Stimulated activated CD8-positive, alpha-beta memory T cell treated with anti-CD3 and anti-CD28 coated beads, Interleukin-15, amount 100 ng/mL, for 48 hours (primary cell): Measurements from ENCODE around the gene MYO1H.
A peak's percentile ranks its signal among the peaks of the same experiment; 100 is the strongest.
"Not testable (repeated sequence)": the region's sequence is repeated elsewhere in the genome, so short reads cannot be mapped to it uniquely, and the experiment has no call there.

Experiments
- DNase-seq, 2 donors: peaks; one replicate each; pipeline ENCODE4 v3.0.0-alpha.2; 2020; ENCODE audit warnings: low read depth in 2 of 2

The MYO1H gene

GRCh38 chr12:109473006-109473405 lies 125.3 kb downstream of the MYO1H start:
- no peak for DNase-seq

- DNase-seq = not testable (repeated sequence)
These were observed 126.0 kb downstream of the MYO1H start for GRCh38 chr12:109473526-109474270.

DNA sequence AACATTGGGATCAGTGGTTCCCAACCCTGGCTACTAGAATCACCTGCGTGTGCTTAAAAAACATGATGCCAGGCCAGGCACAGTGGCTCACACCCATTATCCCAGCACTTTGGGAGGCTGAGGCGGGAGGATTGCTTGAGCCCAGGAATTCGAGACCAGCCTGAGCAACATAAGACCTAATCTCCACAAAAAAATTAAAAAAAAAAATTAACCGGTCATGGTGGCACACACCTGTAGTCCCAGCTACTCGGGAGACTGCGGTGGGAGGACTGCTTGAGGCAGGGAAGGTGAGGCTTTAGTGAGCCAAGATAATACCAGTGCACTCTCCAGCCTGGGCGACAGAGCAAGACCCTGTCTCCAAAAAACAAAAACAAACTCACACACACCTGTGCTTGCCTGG lies 127.4 kb downstream of the MYO1H start:
- no peak for DNase-seq

GRCh38 chr12:109475993-109476806 lies 128.5 kb downstream of the MYO1H start:
- no peak for DNase-seq

DNA sequence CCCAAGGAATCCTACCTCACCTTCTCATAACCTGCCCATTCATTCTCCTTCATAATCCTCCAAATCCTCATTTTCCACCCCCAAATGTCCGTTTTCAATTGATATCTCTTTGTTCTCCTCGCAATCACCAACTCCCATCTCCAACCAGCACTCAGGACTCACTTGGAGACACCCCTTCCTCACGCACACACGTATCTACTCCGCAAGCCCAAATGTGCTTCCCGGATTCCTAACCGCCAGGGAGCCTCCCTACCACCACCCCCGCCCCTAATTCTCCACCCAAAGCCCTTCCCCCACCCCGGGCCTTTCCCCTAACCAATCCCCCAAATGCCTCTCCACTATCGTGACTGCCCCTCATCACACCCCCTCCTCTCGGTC lies 129.1 kb downstream of the MYO1H start:
- no peak for DNase-seq

DNA sequence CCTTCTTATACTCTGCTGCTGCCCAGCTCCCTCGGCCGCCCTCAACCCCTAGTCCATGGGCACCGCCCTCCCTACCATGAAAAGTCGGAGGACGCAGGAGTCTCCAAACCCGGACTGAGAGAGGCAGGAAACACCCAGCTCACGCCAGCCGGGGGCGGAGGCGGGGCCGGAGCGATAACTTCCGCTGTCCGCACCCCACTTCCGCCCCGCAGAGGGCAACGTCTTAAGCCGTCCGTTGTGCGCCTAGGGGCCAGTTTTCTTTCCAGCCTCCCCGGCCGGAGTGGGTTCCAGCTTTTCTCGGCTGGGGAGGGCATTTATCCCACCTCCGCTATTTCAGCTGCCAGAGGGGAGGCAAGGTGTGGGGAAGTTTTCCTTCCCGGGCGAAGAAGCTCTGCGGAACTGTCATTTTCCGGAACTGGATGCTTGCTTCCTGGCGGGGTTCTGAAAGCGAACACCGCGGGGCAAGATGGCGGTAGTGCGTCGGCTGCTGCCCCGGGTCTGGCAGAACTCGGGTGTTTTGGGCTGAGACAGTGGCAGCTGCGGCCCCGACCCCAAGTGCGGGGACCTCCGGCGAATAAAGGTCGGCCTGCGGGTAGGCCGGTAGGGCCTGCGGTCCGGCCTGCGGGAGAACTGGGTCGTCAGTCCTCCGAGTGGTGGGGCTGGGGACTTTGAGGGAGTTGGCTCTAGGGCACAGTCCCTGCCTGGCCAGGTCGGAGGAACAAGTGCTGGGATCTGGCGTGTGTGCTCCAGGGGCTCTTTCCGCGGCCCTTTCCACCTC lies 129.7 kb downstream of the MYO1H start, which contains the start of the genes KCTD10 and UBE3B:
KCTD10 (minus strand) TSS at position 116 of the 778 bp plus-strand sequence; CDS start at position 78, 38 bp downstream.
UBE3B (plus strand) TSS at position 450 of the 778 bp plus-strand sequence. CDS start 5,918 bp downstream, outside the sequence.
- peak; percentile 74 to 76 for DNase-seq

- no peak for DNase-seq
These were observed 130.2 kb downstream of the MYO1H start for GRCh38 chr12:109477963-109478315.

GRCh38 chr12:109479761-109480160 lies 132.1 kb downstream of the MYO1H start:
- DNase-seq = no peak

DNA sequence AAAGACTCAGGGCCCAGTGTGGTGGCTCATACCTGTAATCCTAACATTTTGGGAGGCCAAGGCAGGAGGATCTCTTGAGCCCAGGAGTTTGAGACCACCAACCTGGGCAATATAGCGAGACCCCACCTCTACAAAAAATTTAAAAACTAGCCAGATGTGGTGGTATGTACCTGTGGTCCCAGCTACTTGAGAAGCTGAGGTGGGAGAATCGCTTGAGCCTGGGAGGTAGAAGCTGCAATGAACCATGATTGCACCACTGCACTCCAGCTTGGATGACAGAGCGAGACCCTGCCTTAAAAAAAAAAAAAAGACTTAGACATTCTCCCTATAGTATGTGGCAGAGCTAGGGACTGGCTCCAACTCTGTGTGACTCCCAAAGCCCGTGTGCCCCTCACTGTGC lies 132.7 kb downstream of the MYO1H start:
- DNase-seq = no peak

DNA sequence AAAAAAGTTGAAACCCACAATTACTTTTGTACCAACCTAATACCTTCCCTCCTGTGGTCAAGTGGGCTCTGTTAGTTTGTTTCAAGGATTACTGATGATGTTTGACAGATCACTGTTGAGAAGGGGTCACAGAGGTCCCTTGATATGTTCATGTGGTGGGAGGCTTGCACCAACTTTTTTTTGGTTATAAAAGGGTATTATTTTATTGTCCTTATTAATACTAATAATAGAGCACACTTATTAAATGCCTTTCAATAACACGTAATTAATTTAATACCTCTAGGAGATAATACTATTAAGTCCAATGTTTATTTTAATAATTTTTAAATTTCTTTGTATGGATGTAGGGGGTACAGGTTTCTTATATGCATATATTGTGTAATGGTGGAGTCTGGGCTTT lies 134.2 kb downstream of the MYO1H start:
- DNase-seq = no peak

- DNase-seq = no peak
These were observed 134.8 kb downstream of the MYO1H start for GRCh38 chr12:109482491-109482890.

DNA sequence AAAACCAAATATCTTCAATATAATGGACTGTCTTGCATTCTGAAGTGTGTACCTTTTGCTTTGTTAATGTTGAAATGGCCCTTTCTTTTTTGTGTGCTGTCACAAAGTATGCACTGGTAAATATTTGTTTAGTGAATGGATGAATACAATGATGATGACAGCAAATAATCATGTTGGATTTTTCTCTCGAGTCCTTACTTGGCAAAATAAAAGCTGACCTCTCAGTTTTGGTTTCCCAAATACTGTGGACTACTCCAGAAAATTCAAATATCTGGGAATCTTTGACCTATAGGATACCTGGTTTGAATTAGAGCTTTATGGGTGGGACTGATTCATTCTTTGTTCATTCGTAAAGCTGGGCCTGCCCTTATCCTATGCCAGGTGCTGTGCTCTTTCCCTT lies 135.2 kb downstream of the MYO1H start:
- no peak for DNase-seq

- no peak for DNase-seq
These were observed 135.6 kb downstream of the MYO1H start for GRCh38 chr12:109483346-109483745.

GRCh38 chr12:109485201-109485600 lies 137.5 kb downstream of the MYO1H start:
- no peak for DNase-seq

DNA sequence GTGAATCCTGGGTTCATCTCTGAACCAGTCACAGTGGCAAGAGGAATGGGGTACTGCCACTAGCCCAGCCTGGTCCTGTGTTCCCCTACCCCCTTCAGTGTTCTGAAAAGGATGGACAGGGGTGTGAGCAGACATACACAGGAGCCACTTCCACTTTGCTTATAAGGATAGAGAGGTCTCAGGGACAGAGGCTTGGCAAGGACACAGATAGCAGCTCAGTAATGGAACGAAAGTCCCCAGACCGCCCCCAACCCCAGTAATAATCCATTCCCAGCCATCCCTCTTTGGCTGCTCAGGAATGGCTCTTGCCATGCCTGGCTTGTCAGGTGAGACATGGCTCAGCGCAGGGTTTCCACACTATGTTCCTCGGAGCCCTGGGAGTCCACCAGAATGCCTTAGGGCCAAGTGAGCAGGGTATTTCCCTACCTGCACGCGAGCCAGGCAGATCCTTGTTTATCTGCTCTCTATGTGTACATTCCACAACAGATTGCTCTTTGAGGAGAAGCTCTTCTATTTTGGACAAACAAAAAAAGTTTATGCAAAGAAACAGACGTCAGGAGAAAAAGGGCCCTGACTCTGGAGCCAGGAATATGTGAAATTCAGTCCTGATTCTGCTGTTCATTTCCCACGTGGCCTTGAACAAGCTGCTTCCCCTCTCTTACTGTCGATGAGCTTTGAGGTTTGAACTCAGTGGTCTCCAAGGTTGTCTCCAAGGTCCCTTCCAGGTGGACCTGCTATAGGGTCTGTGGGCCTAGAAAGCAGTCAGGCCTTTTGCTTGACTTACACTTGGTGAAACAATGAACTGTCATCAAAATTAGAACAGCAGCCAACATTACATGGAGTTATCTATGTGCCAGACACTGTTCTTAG lies 139.7 kb downstream of the MYO1H start:
- no peak for DNase-seq

DNA sequence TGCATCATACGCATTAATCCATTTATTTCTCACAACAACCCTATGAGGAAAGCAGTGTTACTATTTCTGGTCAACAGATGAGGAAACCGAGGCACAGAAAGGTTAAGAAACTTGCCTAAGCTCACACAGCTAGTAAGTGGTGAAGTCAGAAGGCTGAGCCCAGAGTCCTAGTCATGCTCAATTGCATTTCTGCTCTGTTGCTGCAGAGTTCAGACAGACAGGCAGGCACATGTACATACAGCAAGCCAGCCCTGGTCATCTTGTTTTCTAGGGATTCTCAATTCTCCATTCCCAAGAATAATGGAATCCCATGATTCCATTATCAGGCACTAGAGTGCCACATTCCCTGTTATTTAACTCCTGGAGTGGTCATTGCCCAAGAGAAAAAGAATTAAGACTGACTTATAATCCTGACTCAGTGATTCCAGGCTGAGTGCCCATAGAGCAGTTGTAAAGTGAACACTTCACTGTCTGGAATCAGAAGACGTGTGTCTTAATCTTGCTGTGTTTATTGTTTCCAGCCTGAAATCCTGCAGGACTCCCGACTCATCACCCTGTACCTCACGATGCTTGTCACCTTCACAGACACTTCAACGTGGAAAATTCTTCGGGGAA lies 140.5 kb downstream of the MYO1H start:
- no peak for DNase-seq

DNA sequence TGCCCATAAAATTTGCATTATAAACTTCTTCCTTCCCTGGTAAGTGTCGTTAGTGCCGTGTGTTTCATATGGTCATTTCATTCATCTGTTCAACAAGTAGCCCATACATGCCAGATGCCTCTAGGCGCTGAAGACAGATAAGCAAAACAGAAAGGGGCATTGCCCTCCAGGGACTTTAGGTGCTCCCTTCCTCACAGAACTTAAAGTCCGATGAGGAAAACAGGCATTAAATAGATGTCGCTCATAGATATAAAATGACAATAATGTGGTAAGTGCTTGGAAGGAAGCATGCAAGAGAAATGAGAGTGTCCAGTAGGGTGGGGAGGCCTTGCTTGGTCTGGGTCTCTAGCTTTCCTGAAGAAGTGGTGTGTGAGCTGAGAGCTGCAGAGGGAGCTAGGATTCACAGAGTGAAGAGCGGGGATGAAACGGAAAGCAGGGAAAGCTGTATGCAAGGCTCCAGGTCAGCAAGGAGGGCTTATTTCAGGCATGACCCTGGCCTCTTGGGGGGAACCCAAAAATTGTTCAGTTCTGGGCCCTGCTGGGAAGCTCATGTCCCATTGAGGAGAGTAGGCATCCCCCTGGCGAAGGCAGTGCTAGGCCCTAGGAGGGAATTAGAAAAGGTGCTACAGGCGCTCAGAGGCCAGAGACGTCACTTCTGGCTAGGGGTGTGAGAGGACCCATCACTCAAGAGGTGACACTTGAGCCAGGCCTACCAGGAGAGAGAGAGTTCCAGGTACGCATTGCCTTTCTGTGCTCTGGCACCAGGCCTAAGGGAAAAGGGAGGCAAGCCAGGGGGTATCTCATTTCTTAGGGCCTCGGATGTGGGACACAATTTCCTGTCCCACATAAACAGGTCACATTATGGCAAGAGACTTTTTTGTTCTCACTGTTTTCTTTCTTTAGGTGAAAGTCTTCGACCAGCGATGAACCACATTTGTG lies 141.6 kb downstream of the MYO1H start:
- no peak for DNase-seq

- DNase-seq = no peak
These were observed 142.4 kb downstream of the MYO1H start for GRCh38 chr12:109489955-109490565.

DNA sequence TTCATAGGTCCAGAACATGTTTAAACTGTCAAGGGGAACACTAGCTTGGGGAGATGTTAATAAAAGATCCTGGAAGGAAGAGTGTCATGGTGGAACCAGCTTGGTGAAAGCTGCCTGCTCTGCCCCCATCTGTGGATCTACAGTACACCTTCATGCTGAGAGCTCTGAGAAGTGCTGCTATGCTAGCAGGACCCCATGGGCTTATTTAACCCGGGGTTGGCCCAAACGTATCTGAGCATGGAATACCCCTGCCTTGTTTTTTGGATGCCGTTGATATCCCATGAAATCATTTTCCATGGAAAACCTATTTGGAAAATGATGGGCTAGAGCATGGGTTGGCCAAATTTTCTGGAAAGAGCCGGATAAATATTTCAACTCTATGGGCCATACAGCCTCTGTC lies 144.0 kb downstream of the MYO1H start:
- no peak for DNase-seq
